Adrenal gland (tissue), 12 donors: ENCODE data around the gene DHRS1. TPM values are rescaled to one million over a fixed set of nuclear protein-coding genes. Genes with fewer than 3 reads are reported as not detected.

ENCODE experiments used
- DNase-seq, 7 donors: peaks; one replicate each; pipeline ENCODE4 v3.0.0-alpha.2; 2019 to 2020
- H3K27ac ChIP-seq, 5 donors: fragments of 200-600 bp; sonication (generic) in 4 of 5; 1 replicate in 3 of 5; 2 replicates in 2 of 5; pipeline versions ENCODE4 v1.5.1 to v1.8.0; 2016 to 2020; ENCODE audit warnings: mild to moderate bottlenecking in 1 of 5
- H3K27me3 ChIP-seq: fragments of 200-600 bp; 2 replicates; pipeline ENCODE4 v1.8.0; 2021
- H3K36me3 ChIP-seq, 2 donors: fragments of 200-600 bp; replicated peaks in 1 of 2; 1 replicate in 1 of 2; 2 replicates in 1 of 2; pipeline versions ENCODE4 v1.5.1 to v1.8.0; 2018 to 2022
- H3K4me1 ChIP-seq, 2 donors: fragments of 200-600 bp; replicated peaks in 1 of 2; 1 replicate in 1 of 2; 2 replicates in 1 of 2; pipeline versions ENCODE4 v1.5.1 to v1.8.0; 2018 to 2021
- H3K4me3 ChIP-seq, 4 donors: fragments of 200-600 bp; sonication (generic) in 3 of 4; one replicate each; pipeline ENCODE4 v1.5.1; 2016 to 2018
- H3K9me3 ChIP-seq, 3 donors: fragments of 200-600 bp; sonication (generic) in 1 of 3; replicated peaks in 1 of 3; 1 replicate in 2 of 3; 2 replicates in 1 of 3; pipeline versions ENCODE4 v1.5.1 to v1.8.0; 2016 to 2021
- CTCF ChIP-seq, 6 experiments: fragments of 450-650 bp in 4 of 6; fragments of 200-600 bp in 2 of 6; sonication (generic) in 1 of 6; IDR thresholded peaks; 1 replicate in 5 of 6; 2 replicates in 1 of 6; pipeline versions ENCODE4 v1.5.1 to v1.8.0; 2016 to 2021; ENCODE audit warnings: antibody characterized with exemption in 6 of 6, mild to moderate bottlenecking in 2 of 6, moderate library complexity in 1 of 6
- POLR2A ChIP-seq, 2 donors: fragments of 450-650 bp; IDR thresholded peaks; one replicate each; pipeline ENCODE4 v1.6.1; 2017; ENCODE audit warnings: antibody characterized with exemption in 2 of 2, mild to moderate bottlenecking in 2 of 2, moderate library complexity in 1 of 2
- WGBS, 4 donors: extraction: QIAGEN DNeasy Blood & Tissue Kit in 2 of 4; methylation state at CpG; one replicate each; pipeline versions ENCODE4 v1.1.5 to v1.1.7; 2013 to 2017; 5-methylcytosine and 5-hydroxymethylcytosine counted together
- intact Hi-C, 2 donors: fragments of 100-400 bp; cut with DNase I; formaldehyde crosslinking; loops; one replicate each; pipeline versions ENCODE4 v1.14.1 to v1.15.0; 2022 to 2023
- polyA plus RNA-seq, 3 donors: library from polyadenylated mRNA; stranded (reverse); fragments of 200-250 nt in 2 of 3; fragments of 350-450 nt in 1 of 3; fragmentation: Illumina TruSeq in 1 of 3; extraction: RNeasy Lipid Tissue Mini Kit (QIAGEN cat#74804) in 1 of 3; gene quantifications; one replicate each; pipeline ENCODE4 v1.2.3, GENCODE V29; 2013 to 2014
- total RNA-seq, 9 donors: library from RNA; depleted of rRNA in 4 of 9; stranded (reverse); fragments of >200 nt in 4 of 9; fragments of 120-200 nt in 1 of 9; fragmentation: NEBNext Ultra II Directional in 1 of 9; extraction: Animal tissue kit (Norgen Biotek cat#: 25700) in 1 of 9; gene quantifications; one replicate each; pipeline versions ENCODE4 v1.1.0 to v1.2.4, GENCODE V29; 2013 to 2023
- donor health status: healthy with polysubstance abuse.
- donor health status: Bipolar disorder and iron deficiency.
- donor health status: DM: yes; HTN: yes; CAD: no.
- donor health status: DM: no; HTN: no; CAD: no.
- donor health status: DM: no; HTN: no; CAD: no.
- donor health status: DM: yes; HTN: yes; CAD: no.

DHRS1 gene
- total and polyA plus RNA-seq, 12 donors, result 11.4 to 68.1 (median 36.8) TPM

- intact Hi-C loops, result no loop called here
- peak overlapping the region in 2 of 5 donors; percentile 10 to 68 for H3K27ac ChIP-seq
- TF ChIP-seq CTCF (IDR thresholded peaks at IDR 0.05), result no peak
- TF ChIP-seq POLR2A (IDR thresholded peaks at IDR 0.05), result no peak
- no peaks in the 10 kb centered on the region for H3K9me3 ChIP-seq
- no peak overlapping the region for H3K4me3 ChIP-seq
- H3K36me3 ChIP-seq, result no peaks in the 10 kb centered on the region
- no peak for DNase-seq
- H3K27me3 ChIP-seq, result no peaks in the 10 kb centered on the region
- peaks cover 4 to 31% of the 10 kb centered on the region in 2 donors for H3K4me1 ChIP-seq
- WGBS, 4 donors, result 67 to 78% (median 76%) methylated on average over 9 to 18 of the region's 18 CpGs
Observed at GRCh38 chr14:24316597-24316950, 17.0 kb upstream of the DHRS1 start.

GRCh38 chr14:24315807-24316596 is 16.4 kb upstream of the DHRS1 start:
- H3K36me3 ChIP-seq, result no peaks in the 10 kb centered on the region
- H3K4me1 ChIP-seq, result peaks cover 7 to 36% of the 10 kb centered on the region in 2 donors
- intact Hi-C loops, result no loop called here
- peak in 2 of 6 experiments; percentile 16 to 21 for TF ChIP-seq CTCF (IDR thresholded peaks at IDR 0.05)
- TF ChIP-seq POLR2A (IDR thresholded peaks at IDR 0.05), result no peak
- H3K27me3 ChIP-seq, result no peaks in the 10 kb centered on the region
- DNase-seq, result peak in 4 of 7 donors; percentile 35 to 78 (median 66)
- H3K9me3 ChIP-seq, result no peaks in the 10 kb centered on the region
- no peak overlapping the region for H3K4me3 ChIP-seq
- H3K27ac ChIP-seq, result peak overlapping the region in 1 of 5 donors; percentile 68
- WGBS, 4 donors, result 59 to 83% (median 63%) methylated on average over 10 to 70 of the region's 70 CpGs

GRCh38 chr14:24315243-24315806 is 15.7 kb upstream of the DHRS1 start:
- no peaks in the 10 kb centered on the region for H3K9me3 ChIP-seq
- H3K4me3 ChIP-seq, result no peak overlapping the region
- intact Hi-C loops, result no loop called here
- peaks cover 12 to 40% of the 10 kb centered on the region in 2 donors for H3K4me1 ChIP-seq
- DNase-seq, result no peak
- no peaks in the 10 kb centered on the region for H3K36me3 ChIP-seq
- WGBS, 4 donors, result 81 to 87% (median 84%) methylated on average over 9 to 10 of the region's 10 CpGs
- H3K27ac ChIP-seq, result peak overlapping the region in 2 of 5 donors; percentile 68 to 92
- TF ChIP-seq POLR2A (IDR thresholded peaks at IDR 0.05), result no peak
- TF ChIP-seq CTCF (IDR thresholded peaks at IDR 0.05), result no peak
- no peaks in the 10 kb centered on the region for H3K27me3 ChIP-seq

DNA sequence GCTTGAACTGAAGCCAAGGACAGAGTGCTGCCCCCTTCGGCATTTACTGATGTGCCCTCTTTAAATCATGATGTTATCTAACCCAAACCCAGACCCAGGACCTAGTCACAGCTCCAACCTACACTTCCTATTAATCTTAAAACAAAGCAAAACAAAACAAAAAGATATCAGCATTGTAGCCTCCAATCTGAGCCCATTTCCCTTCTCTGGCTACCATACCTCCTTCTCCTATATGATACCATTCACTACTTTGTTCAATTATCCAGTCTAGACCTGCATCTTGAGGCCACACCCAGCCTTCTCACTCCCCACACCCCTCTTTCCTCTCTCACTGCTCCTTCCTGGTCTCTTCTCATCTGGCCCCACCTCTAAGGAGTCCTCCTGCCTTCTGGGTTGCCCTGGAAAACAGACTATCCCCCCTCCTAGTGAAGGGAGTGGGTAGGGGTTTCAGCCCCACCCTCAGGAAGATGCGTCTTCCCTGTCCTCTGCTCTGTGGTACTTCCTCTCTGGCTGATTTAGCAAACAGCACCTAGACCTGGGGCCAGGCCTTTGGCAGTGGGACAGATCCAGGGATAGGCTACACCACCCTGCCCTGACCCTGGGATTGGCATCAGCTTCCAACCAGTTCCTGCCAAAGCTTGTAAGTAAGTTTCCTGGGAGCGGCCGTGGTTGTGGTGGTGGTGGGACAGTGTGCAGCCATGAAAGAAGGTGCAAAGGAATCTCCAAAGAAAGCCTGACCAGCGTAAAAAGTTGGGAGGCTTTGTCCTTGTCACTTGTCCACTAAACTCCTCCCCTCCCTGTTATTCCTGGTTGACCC is 15.0 kb upstream of the DHRS1 start:
- peak overlapping the region in 3 of 5 donors; percentile 9 to 92 (median 68) for H3K27ac ChIP-seq
- intact Hi-C loops, result no loop called here
- TF ChIP-seq CTCF (IDR thresholded peaks at IDR 0.05), result no peak
- TF ChIP-seq POLR2A (IDR thresholded peaks at IDR 0.05), result no peak
- no peaks in the 10 kb centered on the region for H3K9me3 ChIP-seq
- WGBS, 4 donors, result 46 to 68% (median 62%) methylated on average over 5 of the region's 5 CpGs
- no peak overlapping the region for H3K4me3 ChIP-seq
- H3K4me1 ChIP-seq, result peaks cover 19 to 48% of the 10 kb centered on the region in 2 donors
- no peaks in the 10 kb centered on the region for H3K27me3 ChIP-seq
- H3K36me3 ChIP-seq, result no peaks in the 10 kb centered on the region
- DNase-seq, result no peak
